ENCODE measurements around the gene DDX52.
A peak's percentile ranks its signal among the peaks of the same experiment; 100 is the strongest.
"Not testable (repeated sequence)": the region's sequence is repeated elsewhere in the genome, so short reads cannot be mapped to it uniquely, and the experiment has no call there.

DDX52 gene

DNA sequence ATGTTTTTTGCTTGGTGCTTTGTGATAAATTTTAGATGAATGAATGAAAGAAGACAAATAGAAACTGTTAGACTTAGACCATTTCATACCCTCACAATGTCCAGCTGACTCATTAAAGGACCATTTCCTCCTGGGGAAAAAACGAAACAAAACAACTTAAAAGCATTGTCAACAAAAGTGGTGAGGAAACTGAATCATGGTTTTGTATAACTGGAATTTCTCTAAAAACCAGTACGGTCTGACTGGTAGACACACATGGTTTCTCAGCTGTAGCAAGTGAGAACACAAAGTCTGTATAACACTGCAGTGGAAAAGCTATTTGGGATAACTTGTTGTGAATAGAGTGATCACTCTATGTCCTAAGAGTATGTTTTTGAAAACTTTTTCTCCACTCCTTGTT is 5.3 kb upstream of the DDX52 start:
- no peaks in the 10 kb centered on the region for H3K36me3 ChIP-seq (ENCODE audit: insufficient read depth, low read length)
- H3K4me1 ChIP-seq (ENCODE audit: insufficient read depth, low read length) = peaks cover 5% of the 10 kb centered on the region
- no peaks in the 10 kb centered on the region for H3K9me3 ChIP-seq (ENCODE audit: low read length)
- peaks cover 3 to 4% of the 10 kb centered on the region in 2 donors for H3K27me3 ChIP-seq (ENCODE audit: control insufficient read depth in 1 of 2, insufficient read depth in 2 of 2, low read length in 2 of 2)
- no peak overlapping the region for H3K4me3 ChIP-seq (ENCODE audit: low read depth in 1 of 2, low read length in 2 of 2)
- no peak overlapping the region for H3K9ac ChIP-seq (ENCODE audit: low read length)
- H3K27ac ChIP-seq (ENCODE audit: low read depth, low read length) = no peak overlapping the region

DNA sequence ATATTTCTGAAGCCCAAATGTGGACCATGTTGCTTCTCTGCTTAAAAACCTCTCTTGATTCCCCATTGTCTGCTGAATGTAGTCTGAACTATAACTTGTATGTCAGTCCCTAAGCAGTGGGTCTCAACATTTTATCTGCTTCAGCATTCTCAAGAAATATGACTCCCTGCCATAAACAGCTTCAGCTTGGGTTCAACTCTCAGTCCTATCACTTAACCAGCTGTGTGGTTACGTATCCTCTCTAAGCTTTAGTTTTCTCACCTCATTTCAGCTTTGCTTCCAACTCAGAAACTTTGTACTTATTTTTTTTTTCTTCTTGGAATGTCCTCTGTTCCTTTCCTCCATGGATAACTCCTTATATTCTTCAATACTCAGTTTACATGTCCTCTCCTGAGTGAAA is 4.6 kb upstream of the DDX52 start:
- peaks cover 3 to 4% of the 10 kb centered on the region in 2 donors for H3K27me3 ChIP-seq (ENCODE audit: control insufficient read depth in 1 of 2, insufficient read depth in 2 of 2, low read length in 2 of 2)
- no peak overlapping the region for H3K9ac ChIP-seq (ENCODE audit: low read length)
- no peak overlapping the region for H3K27ac ChIP-seq (ENCODE audit: low read depth, low read length)
- no peaks in the 10 kb centered on the region for H3K36me3 ChIP-seq (ENCODE audit: insufficient read depth, low read length)
- H3K4me1 ChIP-seq (ENCODE audit: insufficient read depth, low read length) = peaks cover 6% of the 10 kb centered on the region
- H3K4me3 ChIP-seq (ENCODE audit: low read depth in 1 of 2, low read length in 2 of 2) = no peak overlapping the region
- no peaks in the 10 kb centered on the region for H3K9me3 ChIP-seq (ENCODE audit: low read length)

DNA sequence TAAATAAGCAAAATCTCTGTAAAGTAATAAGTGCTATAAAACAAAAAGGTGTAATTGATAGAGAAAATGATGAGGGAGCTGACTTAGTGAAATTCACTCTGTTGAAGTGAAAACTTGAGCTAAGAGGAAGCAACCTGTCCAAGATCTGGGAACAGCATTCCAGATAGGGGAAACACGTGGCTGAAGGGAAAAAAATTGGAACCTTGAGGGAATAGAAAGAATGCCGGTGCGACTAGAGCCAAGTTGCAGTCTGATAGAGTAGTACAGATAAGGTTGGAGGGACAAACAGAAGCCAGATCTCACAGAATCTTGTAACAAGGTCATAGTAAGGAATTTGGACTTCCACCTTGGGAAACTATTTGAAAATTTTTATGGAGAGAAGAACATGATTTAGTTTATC is 623 bp upstream of the DDX52 start:
- Histone ChIP-seq H3K36me3 (ENCODE audit: insufficient read depth, low read length) (no peaks in the 10 kb centered on the region), H3K4me1 (ENCODE audit: insufficient read depth, low read length) (peaks cover 21% of the 10 kb centered on the region), H3K4me3 (ENCODE audit: low read depth in 1 of 2, low read length in 2 of 2) (peak overlapping the region in 1 of 2 donors; percentile 78), H3K9me3 (ENCODE audit: low read length) (no peaks in the 10 kb centered on the region), H3K27ac (ENCODE audit: low read depth, low read length) (no peak overlapping the region), H3K9ac (ENCODE audit: low read length) (no peak overlapping the region), H3K27me3 (ENCODE audit: control insufficient read depth in 1 of 2, insufficient read depth in 2 of 2, low read length in 2 of 2) (no peaks in the 10 kb centered on the region)

DNA sequence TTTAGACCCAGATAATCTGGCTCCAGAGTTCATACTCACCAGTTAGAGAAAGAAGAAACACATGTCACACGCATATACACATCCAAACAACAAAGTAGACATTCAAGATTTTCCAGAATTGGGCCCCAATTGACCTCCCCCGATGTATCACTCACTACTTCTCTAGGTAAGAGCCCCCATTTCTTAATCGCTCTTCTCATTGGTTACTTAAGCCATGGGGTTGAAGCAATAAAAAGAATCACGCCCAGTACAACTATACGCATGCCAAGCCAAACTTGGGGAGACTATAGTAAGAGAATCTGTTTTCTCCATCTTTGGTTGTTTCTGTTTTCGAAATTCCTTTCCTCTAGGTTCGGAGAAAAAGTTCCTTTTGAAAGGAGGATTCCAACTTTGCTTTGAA is 565 bp downstream of the DDX52 start:
- Histone ChIP-seq H3K9ac (ENCODE audit: low read length) (peak overlapping the region; percentile 47), H3K36me3 (ENCODE audit: insufficient read depth, low read length) (peaks cover 7% of the 10 kb centered on the region), H3K27me3 (ENCODE audit: control insufficient read depth in 1 of 2, insufficient read depth in 2 of 2, low read length in 2 of 2) (no peaks in the 10 kb centered on the region), H3K4me1 (ENCODE audit: insufficient read depth, low read length) (peaks cover 21% of the 10 kb centered on the region), H3K27ac (ENCODE audit: low read depth, low read length) (peak overlapping the region; percentile 77), H3K9me3 (ENCODE audit: low read length) (no peaks in the 10 kb centered on the region), H3K4me3 (ENCODE audit: low read depth in 1 of 2, low read length in 2 of 2) (peak overlapping the region; percentile 76 to 78)

DNA sequence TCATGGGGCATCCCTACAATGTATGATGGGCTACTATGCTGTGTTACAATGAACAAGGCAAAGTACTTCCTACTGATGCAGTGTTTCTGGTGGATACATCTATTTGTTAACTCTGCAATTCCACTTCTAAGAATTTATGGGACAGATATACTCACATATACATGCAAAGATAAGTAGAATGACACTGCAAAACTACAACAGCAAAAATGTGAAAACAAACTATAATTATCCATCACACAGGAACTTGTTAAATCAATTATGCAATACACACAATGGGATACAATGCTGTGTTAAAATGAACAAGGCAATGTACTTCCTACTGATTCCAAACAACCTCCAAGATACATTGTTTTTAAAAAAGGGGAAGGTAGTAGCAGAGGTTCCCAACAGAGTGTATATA is 3.2 kb downstream of the DDX52 start:
- Histone ChIP-seq H3K27me3 (ENCODE audit: control insufficient read depth in 1 of 2, insufficient read depth in 2 of 2, low read length in 2 of 2) (no peaks in the 10 kb centered on the region), H3K9ac (ENCODE audit: low read length) (no peak overlapping the region), H3K4me3 (ENCODE audit: low read depth in 1 of 2, low read length in 2 of 2) (no peak overlapping the region), H3K9me3 (ENCODE audit: low read length) (no peaks in the 10 kb centered on the region), H3K4me1 (ENCODE audit: insufficient read depth, low read length) (peaks cover 21% of the 10 kb centered on the region), H3K27ac (ENCODE audit: low read depth, low read length) (no peak overlapping the region), H3K36me3 (ENCODE audit: insufficient read depth, low read length) (peaks cover 11% of the 10 kb centered on the region)

DNA sequence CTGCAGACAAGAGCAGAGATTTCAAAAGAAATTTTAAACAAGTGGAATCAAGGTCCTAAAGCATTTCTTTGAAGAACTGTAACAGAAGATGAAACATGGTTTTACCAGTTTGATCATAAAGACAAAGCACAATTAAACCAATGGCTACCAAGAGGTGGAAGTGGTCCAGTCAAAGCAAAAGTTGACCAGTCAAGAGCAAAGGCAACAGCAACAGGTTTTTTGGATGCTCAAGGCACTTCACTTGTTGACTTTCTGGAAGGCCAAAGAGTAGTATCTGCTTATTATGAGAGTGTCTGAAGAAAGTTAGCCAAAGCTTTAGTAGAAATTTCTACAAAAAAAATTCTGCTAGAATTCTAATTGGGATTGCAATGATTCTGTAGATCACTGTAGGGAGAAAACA is 5.3 kb downstream of the DDX52 start:
- H3K9me3 ChIP-seq (ENCODE audit: low read length) = no peaks in the 10 kb centered on the region
- no peak overlapping the region for H3K9ac ChIP-seq (ENCODE audit: low read length)
- peaks cover 11% of the 10 kb centered on the region for H3K36me3 ChIP-seq (ENCODE audit: insufficient read depth, low read length)
- H3K27ac ChIP-seq (ENCODE audit: low read depth, low read length) = no peak overlapping the region
- H3K4me1 ChIP-seq (ENCODE audit: insufficient read depth, low read length) = peaks cover 14% of the 10 kb centered on the region
- no peaks in the 10 kb centered on the region for H3K27me3 ChIP-seq (ENCODE audit: control insufficient read depth in 1 of 2, insufficient read depth in 2 of 2, low read length in 2 of 2)
- no peak overlapping the region for H3K4me3 ChIP-seq (ENCODE audit: low read depth in 1 of 2, low read length in 2 of 2)

DNA sequence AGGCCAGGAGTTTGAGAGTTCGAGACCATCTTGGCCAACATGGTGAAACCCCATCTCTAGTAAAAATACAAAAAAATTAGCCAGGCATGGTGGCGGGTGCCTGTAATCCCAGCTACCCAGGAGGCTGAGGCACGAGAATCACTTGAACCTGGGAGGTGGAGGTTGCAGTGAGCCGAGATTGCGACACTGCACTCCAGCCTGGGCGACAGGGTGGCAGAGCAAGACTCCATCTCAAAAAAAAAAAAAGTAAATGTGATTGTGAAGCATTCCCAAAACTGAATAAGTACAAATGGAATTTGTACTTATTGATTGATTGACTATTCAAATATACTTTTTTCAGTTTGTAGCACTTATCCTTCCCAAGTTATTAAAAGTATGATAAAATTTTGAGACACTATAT is 26.8 kb downstream of the DDX52 start:
- not testable (repeated sequence) for H3K4me1 ChIP-seq (ENCODE audit: insufficient read depth, low read length); H3K9ac ChIP-seq (ENCODE audit: low read length); H3K27me3 ChIP-seq (ENCODE audit: control insufficient read depth in 1 of 2, insufficient read depth in 2 of 2, low read length in 2 of 2); H3K4me3 ChIP-seq (ENCODE audit: low read depth in 1 of 2, low read length in 2 of 2); H3K9me3 ChIP-seq (ENCODE audit: low read length); H3K27ac ChIP-seq (ENCODE audit: low read depth, low read length)
- peaks cover 44% of the 10 kb centered on the region for H3K36me3 ChIP-seq (ENCODE audit: insufficient read depth, low read length)

DNA sequence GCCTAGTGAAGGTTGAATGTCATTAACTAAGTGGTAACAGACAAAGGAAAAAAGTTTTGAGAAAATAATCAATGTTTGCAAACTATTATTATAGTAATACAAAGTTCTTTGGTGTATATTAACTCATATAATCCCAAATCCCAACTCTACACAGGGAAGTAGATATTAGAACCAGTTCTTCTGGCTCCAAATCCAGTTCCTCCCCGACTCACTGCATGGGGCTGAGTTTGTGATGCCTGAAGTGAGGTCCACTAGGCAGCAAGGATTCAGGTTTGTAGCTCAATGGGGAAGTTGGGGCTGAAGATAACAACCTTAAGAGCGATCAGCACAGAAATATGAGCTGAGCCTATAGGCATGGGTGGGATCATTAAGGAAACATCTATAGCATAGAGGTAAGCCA is 28.4 kb downstream of the DDX52 start:
- peaks cover 34% of the 10 kb centered on the region for H3K36me3 ChIP-seq (ENCODE audit: insufficient read depth, low read length)
- H3K9me3 ChIP-seq (ENCODE audit: low read length) = no peaks in the 10 kb centered on the region
- peaks cover 1% of the 10 kb centered on the region for H3K4me1 ChIP-seq (ENCODE audit: insufficient read depth, low read length)
- H3K27ac ChIP-seq (ENCODE audit: low read depth, low read length) = no peak overlapping the region
- no peak overlapping the region for H3K9ac ChIP-seq (ENCODE audit: low read length)
- H3K4me3 ChIP-seq (ENCODE audit: low read depth in 1 of 2, low read length in 2 of 2) = no peak overlapping the region
- no peaks in the 10 kb centered on the region for H3K27me3 ChIP-seq (ENCODE audit: control insufficient read depth in 1 of 2, insufficient read depth in 2 of 2, low read length in 2 of 2)

DNA sequence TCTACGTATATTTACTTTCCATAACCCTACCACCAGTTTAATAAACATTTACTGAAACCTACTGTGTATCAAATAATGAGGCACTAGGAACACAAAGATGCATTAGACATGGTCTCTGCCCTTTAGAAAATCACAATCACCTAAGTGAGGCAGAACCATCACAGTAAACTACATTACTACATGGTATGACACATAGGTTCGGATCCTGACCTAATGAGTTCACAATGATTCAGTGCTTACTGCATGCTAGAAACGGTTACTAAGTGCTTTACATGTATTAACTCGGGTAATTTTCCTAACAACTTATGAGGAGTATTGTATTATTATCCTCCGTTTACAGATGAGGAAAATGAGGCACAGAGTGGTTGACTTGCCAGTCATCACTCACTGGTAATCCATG is 28.9 kb downstream of the DDX52 start:
- Histone ChIP-seq H3K4me3 (ENCODE audit: low read depth in 1 of 2, low read length in 2 of 2) (no peak overlapping the region), H3K36me3 (ENCODE audit: insufficient read depth, low read length) (peaks cover 30% of the 10 kb centered on the region), H3K9me3 (ENCODE audit: low read length) (no peaks in the 10 kb centered on the region), H3K9ac (ENCODE audit: low read length) (no peak overlapping the region), H3K4me1 (ENCODE audit: insufficient read depth, low read length) (peaks cover 4% of the 10 kb centered on the region), H3K27ac (ENCODE audit: low read depth, low read length) (no peak overlapping the region), H3K27me3 (ENCODE audit: control insufficient read depth in 1 of 2, insufficient read depth in 2 of 2, low read length in 2 of 2) (no peaks in the 10 kb centered on the region)

DNA sequence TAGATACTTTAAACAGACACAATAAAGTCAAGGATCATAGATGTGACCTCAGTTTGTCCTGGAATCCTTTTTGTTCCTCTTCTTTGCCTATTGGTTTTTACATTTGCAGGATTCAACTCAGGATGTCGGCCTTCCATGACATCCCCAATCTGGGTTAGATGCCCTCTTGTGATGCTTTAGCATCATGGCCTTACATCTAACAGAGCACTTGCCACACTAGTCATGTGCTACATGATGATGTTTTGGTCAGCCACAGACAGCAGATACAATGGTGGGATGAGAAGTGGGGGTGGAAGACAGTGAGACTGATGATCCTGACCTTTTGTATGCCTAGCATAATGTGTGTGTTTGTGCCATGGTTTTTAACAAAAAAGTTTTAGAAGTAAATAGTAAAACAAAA is 32.3 kb downstream of the DDX52 start:
- no peak overlapping the region for H3K27ac ChIP-seq (ENCODE audit: low read depth, low read length)
- H3K27me3 ChIP-seq (ENCODE audit: control insufficient read depth in 1 of 2, insufficient read depth in 2 of 2, low read length in 2 of 2) = no peaks in the 10 kb centered on the region
- H3K4me3 ChIP-seq (ENCODE audit: low read depth in 1 of 2, low read length in 2 of 2) = no peak overlapping the region
- no peak overlapping the region for H3K9ac ChIP-seq (ENCODE audit: low read length)
- no peaks in the 10 kb centered on the region for H3K9me3 ChIP-seq (ENCODE audit: low read length)
- peaks cover 16% of the 10 kb centered on the region for H3K36me3 ChIP-seq (ENCODE audit: insufficient read depth, low read length)
- peaks cover 24% of the 10 kb centered on the region for H3K4me1 ChIP-seq (ENCODE audit: insufficient read depth, low read length)

DNA sequence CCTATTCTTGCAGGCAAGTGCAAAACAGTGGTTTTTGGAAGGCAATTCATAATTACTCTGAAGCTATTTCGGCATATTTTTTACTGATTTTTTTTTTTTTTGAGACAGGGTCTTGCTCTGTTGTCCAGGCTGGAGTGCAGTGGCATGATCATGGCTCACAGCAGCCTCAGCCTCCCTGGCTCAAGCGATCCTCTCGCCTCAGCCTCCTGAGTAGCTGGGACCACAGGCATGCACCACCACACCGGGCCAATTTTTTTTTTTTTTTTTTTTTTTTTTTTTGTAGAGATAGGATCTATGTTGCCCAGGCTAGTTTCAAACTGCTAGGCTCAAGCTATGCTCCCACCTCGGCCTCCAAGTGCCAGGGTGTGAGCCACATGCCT is 33.2 kb downstream of the DDX52 start:
- not testable (repeated sequence) for H3K27ac ChIP-seq (ENCODE audit: low read depth, low read length); H3K9ac ChIP-seq (ENCODE audit: low read length); H3K27me3 ChIP-seq (ENCODE audit: control insufficient read depth in 1 of 2, insufficient read depth in 2 of 2, low read length in 2 of 2); H3K9me3 ChIP-seq (ENCODE audit: low read length)
- Histone ChIP-seq H3K4me3 (ENCODE audit: low read depth in 1 of 2, low read length in 2 of 2) (peak overlapping the region; percentile 82 to 93), H3K36me3 (ENCODE audit: insufficient read depth, low read length) (peaks cover 16% of the 10 kb centered on the region), H3K4me1 (ENCODE audit: insufficient read depth, low read length) (peaks cover 29% of the 10 kb centered on the region)

DNA sequence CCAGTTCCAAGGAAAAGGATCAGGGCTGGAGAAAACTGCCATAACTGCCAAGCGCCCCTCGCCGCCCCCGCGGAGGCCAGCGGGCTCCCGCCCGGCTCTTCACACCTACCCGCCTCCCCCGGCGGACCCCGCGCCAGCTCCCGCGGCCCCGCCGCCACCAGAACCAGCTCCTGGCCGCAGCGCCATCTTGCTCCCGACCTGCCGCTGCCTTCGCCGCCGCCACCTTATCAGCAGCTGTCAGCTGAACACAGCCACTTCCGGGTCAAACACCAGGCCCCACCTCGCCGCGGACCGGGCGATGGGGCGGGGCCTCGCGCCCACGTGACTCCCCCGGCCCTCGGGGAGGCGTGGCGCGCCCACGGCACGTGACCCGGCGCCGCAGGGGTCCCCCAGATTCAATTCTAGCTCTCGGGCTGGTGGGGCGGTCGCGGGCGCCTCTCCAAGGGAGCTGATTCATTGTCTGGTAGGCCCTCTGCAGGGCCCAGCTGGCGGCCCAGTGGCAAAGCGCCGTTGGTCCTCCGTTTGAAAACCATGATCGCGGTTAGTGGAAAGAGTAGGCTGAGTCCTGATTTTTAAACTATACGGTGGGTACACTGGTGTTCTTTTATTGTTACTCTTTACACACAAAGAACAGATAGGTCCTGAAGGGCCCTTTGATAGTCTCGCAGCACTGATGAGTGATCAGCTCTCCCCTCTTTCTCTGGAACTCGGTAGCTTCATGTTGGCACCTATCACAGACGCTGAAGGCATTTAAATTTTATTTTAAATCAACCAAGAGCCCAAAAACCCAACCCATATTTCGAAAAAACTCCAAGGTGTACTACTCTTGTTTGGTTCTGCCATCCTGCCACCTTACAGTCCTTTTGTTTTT is 33.8 kb downstream of the DDX52 start, which contains the start of gene SYNRG:
TSS of gene SYNRG (minus strand) at position 249 of the 871 bp plus-strand sequence. CDS start at position 186, 63 bp downstream.
- no peaks in the 10 kb centered on the region for H3K9me3 ChIP-seq (ENCODE audit: low read length)
- H3K4me3 ChIP-seq (ENCODE audit: low read depth in 1 of 2, low read length in 2 of 2) = peak within 1 kb of the TSS; percentile 82 to 93
- H3K27me3 ChIP-seq (ENCODE audit: control insufficient read depth in 1 of 2, insufficient read depth in 2 of 2, low read length in 2 of 2) = no peaks in the 10 kb centered on the region
- peaks cover 14% of the 10 kb centered on the region for H3K36me3 ChIP-seq (ENCODE audit: insufficient read depth, low read length)
- H3K4me1 ChIP-seq (ENCODE audit: insufficient read depth, low read length) = peaks cover 29% of the 10 kb centered on the region
- peak within 1 kb of the TSS; percentile 90 for H3K27ac ChIP-seq (ENCODE audit: low read depth, low read length)
- peak within 1 kb of the TSS; percentile 73 for H3K9ac ChIP-seq (ENCODE audit: low read length)

Data from muscle layer of colon (tissue), 2 donors.